OCI-LY3 (cell line): ENCODE data around the gene TMEM213.

ENCODE experiments used
- H2AFZ ChIP-seq: fragments of 200-600, 300-600 bp; shearing (Covaris generic); 2 replicates; pipeline ENCODE4 v1.6.0; 2014; ENCODE audit warnings: antibody characterized with exemption, low read depth, low read length
- H3K27ac ChIP-seq: fragments of 200-600, 300-600 bp; sonication (generic); 2 replicates; pipeline ENCODE4 v1.5.1; 2014; ENCODE audit warnings: mild to moderate bottlenecking, low read length, moderate library complexity, mixed read lengths
- H3K27me3 ChIP-seq: fragments of 200-600, 300-600 bp; sonication (generic); 2 replicates; pipeline ENCODE4 v1.6.1; 2014; ENCODE audit warnings: low read depth, low read length, mixed read lengths
- H3K36me3 ChIP-seq: fragments of 200-600, 300-600 bp; sonication (generic); replicated peaks from 2 replicates; pipeline ENCODE3; 2014; ENCODE audit warnings: low read depth, low read length, mixed read lengths
- H3K4me1 ChIP-seq: fragments of 300-600, 200-600 bp; sonication (generic); 2 replicates; pipeline ENCODE4 v1.6.1; 2014; ENCODE audit warnings: low read length, mixed read lengths
- H3K4me2 ChIP-seq: fragments of 200-600, 300-600 bp; sonication (generic); 2 replicates; pipeline ENCODE4 v1.6.1; 2014; ENCODE audit warnings: low read length, mixed read lengths
- H3K4me3 ChIP-seq: fragments of 300-600, 200-600 bp; sonication (generic); 2 replicates; pipeline ENCODE4 v1.5.1; 2014; ENCODE audit warnings: antibody characterized with exemption, mild to moderate bottlenecking, low read length, moderate library complexity
- H3K79me2 ChIP-seq: fragments of 300-600, 200-600 bp; shearing (Covaris generic); 2 replicates; pipeline ENCODE4 v1.6.1; 2014; ENCODE audit warnings: mild to moderate bottlenecking, low read length, mixed read lengths
- H3K9ac ChIP-seq: fragments of 300-600, 200-600 bp; shearing (Covaris generic); 2 replicates; pipeline ENCODE4 v1.6.0; 2014; ENCODE audit warnings: mild to moderate bottlenecking, low read length, moderate library complexity
- H3K9me3 ChIP-seq: fragments of 200-600, 300-600 bp; shearing (Covaris generic); 2 replicates; pipeline ENCODE4 v1.6.1; 2014; ENCODE audit warnings: low read length, mixed read lengths; ENCODE audit not compliant: insufficient read depth
- H4K20me1 ChIP-seq: fragments of 200-600, 300-600 bp; sonication (generic); 2 replicates; pipeline ENCODE4 v1.6.1; 2016; ENCODE audit warnings: low read length, mixed read lengths; ENCODE audit not compliant: insufficient read depth
- CTCF ChIP-seq: fragments of 200-600, 300-600 bp; sonication (generic); IDR thresholded peaks from 2 replicates; pipeline ENCODE4 v1.5.1; 2014; ENCODE audit warnings: antibody characterized with exemption, low read length, low read depth
- EZH2phosphoT487 ChIP-seq: fragments of 200-600 bp; shearing (Covaris generic); IDR thresholded peaks from 2 replicates; pipeline ENCODE4 v1.6.1; 2018; ENCODE audit warnings: antibody characterized with exemption, mixed run types, low read depth

The TMEM213 gene

GRCh38 chr7:138872576-138872975 lies 74.8 kb downstream of the TMEM213 start:
- no peaks in the 10 kb centered on the region for H4K20me1 ChIP-seq
- no peaks in the 10 kb centered on the region for H3K36me3 ChIP-seq
- no peak overlapping the region for H3K9ac ChIP-seq
- TF ChIP-seq EZH2phosphoT487 = no peak
- no peak for TF ChIP-seq CTCF
- H3K27ac ChIP-seq = no peak overlapping the region
- no peaks in the 10 kb centered on the region for H3K27me3 ChIP-seq
- no peaks in the 10 kb centered on the region for H3K9me3 ChIP-seq
- no peak overlapping the region for H3K4me2 ChIP-seq
- no peaks in the 10 kb centered on the region for H3K4me1 ChIP-seq
- H3K79me2 ChIP-seq = no peaks in the 10 kb centered on the region
- H2AFZ ChIP-seq = no peak overlapping the region
- H3K4me3 ChIP-seq = no peak overlapping the region

- no peaks in the 10 kb centered on the region for H3K4me1 ChIP-seq
- H2AFZ ChIP-seq = no peak overlapping the region
- no peaks in the 10 kb centered on the region for H3K79me2 ChIP-seq
- TF ChIP-seq EZH2phosphoT487 (no peak), CTCF (no peak)
- H4K20me1 ChIP-seq = no peaks in the 10 kb centered on the region
- no peaks in the 10 kb centered on the region for H3K27me3 ChIP-seq
- H3K27ac ChIP-seq = no peak overlapping the region
- H3K9ac ChIP-seq = no peak overlapping the region
- H3K4me3 ChIP-seq = no peak overlapping the region
- no peak overlapping the region for H3K4me2 ChIP-seq
- H3K9me3 ChIP-seq = no peaks in the 10 kb centered on the region
- no peaks in the 10 kb centered on the region for H3K36me3 ChIP-seq
These were observed 75.6 kb downstream of the TMEM213 start for GRCh38 chr7:138873220-138873892.

GRCh38 chr7:138875794-138876193 lies 78.0 kb downstream of the TMEM213 start:
- Histone ChIP-seq H4K20me1 (no peaks in the 10 kb centered on the region), H3K4me3 (no peak overlapping the region), H3K79me2 (no peaks in the 10 kb centered on the region), H3K27me3 (no peaks in the 10 kb centered on the region), H3K27ac (no peak overlapping the region), H3K4me2 (no peak overlapping the region), H3K4me1 (no peaks in the 10 kb centered on the region), H3K36me3 (no peaks in the 10 kb centered on the region), H2AFZ (no peak overlapping the region), H3K9ac (no peak overlapping the region), H3K9me3 (no peaks in the 10 kb centered on the region)
- no peak for TF ChIP-seq CTCF
- TF ChIP-seq EZH2phosphoT487 = no peak

- Histone ChIP-seq H3K36me3 (no peaks in the 10 kb centered on the region), H3K4me3 (no peak overlapping the region), H3K4me2 (no peak overlapping the region), H3K79me2 (no peaks in the 10 kb centered on the region), H3K9me3 (no peaks in the 10 kb centered on the region), H3K9ac (no peak overlapping the region), H2AFZ (no peak overlapping the region), H4K20me1 (no peaks in the 10 kb centered on the region), H3K27me3 (no peaks in the 10 kb centered on the region), H3K4me1 (no peaks in the 10 kb centered on the region), H3K27ac (no peak overlapping the region)
- TF ChIP-seq EZH2phosphoT487 (no peak), CTCF (no peak)
These were observed 78.5 kb downstream of the TMEM213 start for GRCh38 chr7:138876326-138876725.
